Breast epithelium (tissue), 4 donors: ENCODE data around the gene HTRA3. TPM values are rescaled to one million over a fixed set of nuclear protein-coding genes. Genes with fewer than 3 reads are reported as not detected.

Experiments
- DNase-seq, 2 donors: peaks; one replicate each; pipeline ENCODE4 v3.0.0-alpha.2; 2019; ENCODE audit warnings: low spot score in 2 of 2
- H3K27ac ChIP-seq, 2 donors: fragments of 200-600 bp; sonication (generic) in 1 of 2; one replicate each; pipeline ENCODE4 v1.5.1; 2016 to 2019; ENCODE audit warnings: mild to moderate bottlenecking in 1 of 2
- H3K27me3 ChIP-seq, 2 donors: fragments of 200-600 bp; sonication (generic) in 1 of 2; one replicate each; pipeline versions ENCODE4 v1.5.1 to v1.6.0; 2017 to 2019; ENCODE audit warnings: control low read depth in 1 of 2, mild to moderate bottlenecking in 1 of 2
- H3K36me3 ChIP-seq: fragments of 200-600 bp; one replicate; pipeline ENCODE4 v1.5.1; 2019
- H3K4me1 ChIP-seq, 2 donors: fragments of 200-600 bp; sonication (generic); one replicate each; pipeline ENCODE4 v1.5.1; 2016 to 2019; ENCODE audit warnings: control low read depth in 1 of 2
- H3K4me3 ChIP-seq, 3 donors: fragments of 200-600 bp; sonication (generic); 1 replicate in 2 of 3; 2 replicates in 1 of 3; pipeline ENCODE4 v1.5.1; 2016 to 2019; ENCODE audit warnings: mild to moderate bottlenecking in 3 of 3, moderate library complexity in 2 of 3
- H3K9me3 ChIP-seq, 2 donors: fragments of 200-600 bp; sonication (generic) in 1 of 2; one replicate each; pipeline ENCODE4 v1.5.1; 2016 to 2019; ENCODE audit warnings: control low read depth in 1 of 2
- CTCF ChIP-seq, 3 donors: fragments of 450-650 bp; IDR thresholded peaks; one replicate each; pipeline ENCODE4 v1.5.1; 2016 to 2017; ENCODE audit warnings: antibody characterized with exemption in 3 of 3, mild to moderate bottlenecking in 3 of 3, moderate library complexity in 3 of 3
- POLR2A ChIP-seq: fragments of 450-650 bp; IDR thresholded peaks from one replicate; pipeline ENCODE4 v1.6.1; 2016; ENCODE audit warnings: antibody characterized with exemption, mild to moderate bottlenecking, moderate library complexity
- POLR2AphosphoS5 ChIP-seq, 3 donors: sonication (generic); formaldehyde crosslinking; IDR thresholded peaks; one replicate each; pipeline ENCODE4 v1.6.1; 2017; ENCODE audit warnings: antibody characterized with exemption in 3 of 3
- intact Hi-C: fragments of 100-400 bp; cut with DNase I; formaldehyde crosslinking; loops from one replicate; pipeline ENCODE4 v1.15.1; 2023; ENCODE audit warnings: low total_unique reads
- total RNA-seq, 3 donors: library from RNA; depleted of rRNA; stranded (reverse); fragments of >200 nt; gene quantifications; one replicate each; pipeline ENCODE4 v1.1.0, GENCODE V29; 2016

The HTRA3 gene
- total RNA-seq, 3 donors from 2014 or later: 8.5 to 53.9 (median 19.7) TPM

GRCh38 chr4:8265171-8265929 lies 4.2 kb upstream of the HTRA3 start:
- no peak for TF ChIP-seq POLR2AphosphoS5 (IDR thresholded peaks at IDR 0.05)
- TF ChIP-seq CTCF (IDR thresholded peaks at IDR 0.05): no peak
- TF ChIP-seq POLR2A: no peak
- Histone ChIP-seq H3K36me3 (no peaks in the 10 kb centered on the region), H3K27me3 (peaks cover 0 to 3% of the 10 kb centered on the region in 2 donors), H3K9me3 (no peaks in the 10 kb centered on the region), H3K4me1 (peaks cover 2 to 3% of the 10 kb centered on the region in 2 donors), H3K27ac (no peak overlapping the region), H3K4me3 (no peak overlapping the region)
- DNase-seq: no peak
- intact Hi-C loops: no loop called here

DNA sequence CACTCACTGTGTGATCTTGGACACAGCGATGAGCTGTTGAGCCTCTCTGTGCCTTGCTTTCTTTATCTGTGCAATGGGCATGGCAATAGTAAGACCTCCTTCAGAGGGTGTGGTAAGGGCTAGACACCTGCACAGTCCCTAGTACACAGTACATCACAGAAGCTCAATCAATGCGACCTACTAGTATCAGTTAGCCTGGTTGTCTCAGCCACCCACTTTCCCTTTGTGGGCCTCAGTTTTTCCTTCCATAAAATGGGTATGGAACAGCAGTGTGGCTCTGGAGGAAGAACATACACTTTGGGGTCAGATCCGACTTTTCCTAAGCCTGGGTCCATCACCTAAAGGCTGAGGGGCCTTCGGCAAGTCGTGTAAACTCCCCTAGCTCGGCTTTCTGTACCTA lies 3.5 kb upstream of the HTRA3 start:
- H3K36me3 ChIP-seq: no peaks in the 10 kb centered on the region
- DNase-seq: no peak
- intact Hi-C loops: no loop called here
- no peaks in the 10 kb centered on the region for H3K9me3 ChIP-seq
- H3K27ac ChIP-seq: no peak overlapping the region
- no peak overlapping the region for H3K4me3 ChIP-seq
- peaks cover 0 to under 1% of the 10 kb centered on the region in 2 donors for H3K4me1 ChIP-seq
- TF ChIP-seq POLR2AphosphoS5 (IDR thresholded peaks at IDR 0.05): no peak
- TF ChIP-seq POLR2A: no peak
- no peak for TF ChIP-seq CTCF (IDR thresholded peaks at IDR 0.05)
- H3K27me3 ChIP-seq: peaks cover 0 to 10% of the 10 kb centered on the region in 2 donors

DNA sequence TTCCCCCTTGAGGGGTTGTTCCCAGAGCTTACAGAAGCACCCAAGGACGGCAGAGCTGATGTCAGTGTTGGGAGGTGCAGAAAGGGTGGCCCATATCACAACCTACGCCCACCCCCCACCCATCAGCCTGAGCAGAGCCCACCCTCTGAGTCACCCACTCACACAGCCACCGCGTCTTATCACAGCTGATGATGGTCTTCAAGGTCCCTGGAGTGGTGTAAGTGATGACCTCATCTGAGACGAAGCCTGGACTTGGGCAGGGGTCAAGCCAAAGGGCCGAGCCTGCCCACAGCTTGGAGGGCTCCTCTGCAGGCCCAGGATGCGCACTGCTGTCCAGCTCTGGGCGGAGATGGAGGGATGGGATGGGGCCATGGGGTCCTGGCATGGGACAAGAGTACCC lies 3.0 kb upstream of the HTRA3 start:
- no peak overlapping the region for H3K4me3 ChIP-seq
- no peaks in the 10 kb centered on the region for H3K4me1 ChIP-seq
- H3K36me3 ChIP-seq: no peaks in the 10 kb centered on the region
- intact Hi-C loops: no loop called here
- peaks cover 0 to 12% of the 10 kb centered on the region in 2 donors for H3K27me3 ChIP-seq
- no peaks in the 10 kb centered on the region for H3K9me3 ChIP-seq
- no peak for TF ChIP-seq POLR2AphosphoS5 (IDR thresholded peaks at IDR 0.05)
- TF ChIP-seq CTCF (IDR thresholded peaks at IDR 0.05): no peak
- no peak for TF ChIP-seq POLR2A
- no peak overlapping the region for H3K27ac ChIP-seq
- DNase-seq: no peak

- Histone ChIP-seq H3K9me3 (no peaks in the 10 kb centered on the region), H3K27ac (no peak overlapping the region), H3K27me3 (peaks cover 0 to 12% of the 10 kb centered on the region in 2 donors), H3K4me3 (no peak overlapping the region), H3K4me1 (no peaks in the 10 kb centered on the region), H3K36me3 (no peaks in the 10 kb centered on the region)
- intact Hi-C loops: no loop called here
- no peak for DNase-seq
- TF ChIP-seq POLR2A (no peak), CTCF (IDR thresholded peaks at IDR 0.05) (peak in 2 of 3 donors; percentile 29 to 56)
Observed at GRCh38 chr4:8267077-8267476, 2.5 kb upstream of the HTRA3 start.

- intact Hi-C loops: no loop called here
- Histone ChIP-seq H3K27me3 (peaks cover 0 to 12% of the 10 kb centered on the region in 2 donors), H3K4me1 (no peaks in the 10 kb centered on the region), H3K9me3 (no peaks in the 10 kb centered on the region), H3K27ac (no peak overlapping the region), H3K36me3 (no peaks in the 10 kb centered on the region), H3K4me3 (no peak overlapping the region)
- no peak for DNase-seq
- no peak for TF ChIP-seq POLR2A
- TF ChIP-seq CTCF (IDR thresholded peaks at IDR 0.05): no peak
- no peak for TF ChIP-seq POLR2AphosphoS5 (IDR thresholded peaks at IDR 0.05)
Observed at GRCh38 chr4:8268211-8268610, 1.3 kb upstream of the HTRA3 start.
